H9 (cell line): Measurements from ENCODE around the gene FJX1. TPM values are rescaled to one million over a fixed set of nuclear protein-coding genes. Genes with fewer than 3 reads are reported as not detected.

ENCODE experiments used
- DNase-seq: peaks from one replicate; pipeline ENCODE4 v3.0.0-alpha.2; 2017
- H2AFZ ChIP-seq: one replicate; pipeline ENCODE4 v1.6.1; 2013; ENCODE audit warnings: mild to moderate bottlenecking, low read length, control low read depth, moderate library complexity
- H2AK5ac ChIP-seq: 2 replicates; pipeline ENCODE4 v1.6.1; 2013; ENCODE audit warnings: low read length, control low read depth, mixed read lengths; ENCODE audit not compliant: insufficient read length
- H2BK120ac ChIP-seq: one replicate; pipeline ENCODE4 v1.6.1; 2013; ENCODE audit warnings: low read depth, mild to moderate bottlenecking, low read length, control low read depth, inconsistent platforms; ENCODE audit not compliant: poor library complexity, severe bottlenecking
- H2BK12ac ChIP-seq: 2 replicates; pipeline ENCODE4 v1.6.1; 2013; ENCODE audit warnings: low read length, control low read depth, mixed read lengths, low read depth; ENCODE audit not compliant: insufficient read length
- H2BK15ac ChIP-seq: 2 replicates; pipeline ENCODE4 v1.6.1; 2013; ENCODE audit warnings: low read depth, low read length, control low read depth
- H2BK20ac ChIP-seq: one replicate; pipeline ENCODE4 v1.6.1; 2013; ENCODE audit warnings: low read depth, mild to moderate bottlenecking, low read length, control low read depth, inconsistent platforms; ENCODE audit not compliant: poor library complexity, severe bottlenecking
- H2BK5ac ChIP-seq: 2 replicates; pipeline ENCODE4 v1.6.1; 2013; ENCODE audit warnings: low read length, control low read depth, mixed read lengths; ENCODE audit not compliant: insufficient read length
- H3K14ac ChIP-seq: 2 replicates; pipeline ENCODE4 v1.6.1; 2013; ENCODE audit warnings: low read length, control low read depth; ENCODE audit not compliant: insufficient read depth
- H3K18ac ChIP-seq: 2 replicates; pipeline ENCODE4 v1.6.1; 2013; ENCODE audit warnings: low read depth, mild to moderate bottlenecking, mixed read lengths, low read length, control low read depth; ENCODE audit not compliant: insufficient read length
- H3K23ac ChIP-seq: 2 replicates; pipeline ENCODE4 v1.6.1; 2013; ENCODE audit warnings: low read length, control low read depth, mixed read lengths, low read depth; ENCODE audit not compliant: insufficient read length
- H3K23me2 ChIP-seq: 2 replicates; pipeline ENCODE4 v1.6.1; 2013; ENCODE audit warnings: low read depth, mild to moderate bottlenecking, mixed read lengths, low read length, control low read depth; ENCODE audit not compliant: insufficient read length, poor library complexity, severe bottlenecking
- H3K27ac ChIP-seq: 2 replicates; pipeline ENCODE4 v1.5.1; 2013; ENCODE audit warnings: low read length, control low read depth, mixed read lengths, low read depth; ENCODE audit not compliant: insufficient read length
- H3K27me3 ChIP-seq: 2 replicates; pipeline ENCODE4 v1.6.1; 2013; ENCODE audit warnings: low read length, control low read depth, inconsistent platforms; ENCODE audit not compliant: insufficient read depth
- H3K4ac ChIP-seq: 2 replicates; pipeline ENCODE4 v1.6.1; 2013; ENCODE audit warnings: low read depth, mild to moderate bottlenecking, control low read depth, inconsistent platforms, low read length, moderate library complexity
- H3K4me1 ChIP-seq: 2 replicates; pipeline ENCODE4 v1.6.1; 2013; ENCODE audit warnings: low read length, control low read depth, inconsistent platforms; ENCODE audit not compliant: insufficient read depth
- H3K4me2 ChIP-seq: 2 replicates; pipeline ENCODE4 v1.6.1; 2013; ENCODE audit warnings: low read length, control low read depth, mixed read lengths; ENCODE audit not compliant: insufficient read length, insufficient read depth
- H3K56ac ChIP-seq: 2 replicates; pipeline ENCODE4 v1.6.1; 2013; ENCODE audit warnings: low read depth, mild to moderate bottlenecking, mixed read lengths, low read length, control low read depth; ENCODE audit not compliant: insufficient read length
- H3K79me1 ChIP-seq: 2 replicates; pipeline ENCODE4 v1.6.1; 2013; ENCODE audit warnings: low read depth, mild to moderate bottlenecking, moderate library complexity, low read length, control low read depth, inconsistent platforms; ENCODE audit not compliant: insufficient read depth, poor library complexity, severe bottlenecking
- H3K79me2 ChIP-seq: 2 replicates; pipeline ENCODE4 v1.6.1; 2013; ENCODE audit warnings: low read length, control low read depth, inconsistent platforms; ENCODE audit not compliant: insufficient read depth
- H3K9ac ChIP-seq: 2 replicates; pipeline ENCODE4 v1.6.1; 2013; ENCODE audit warnings: low read length, control low read depth, mixed read lengths; ENCODE audit not compliant: insufficient read length; ENCODE audit errors: extremely low read depth
- H3K9me3 ChIP-seq: one replicate; pipeline ENCODE4 v1.6.1; 2013; ENCODE audit warnings: low read depth, low read length, inconsistent platforms; ENCODE audit not compliant: control insufficient read depth
- H3T11ph ChIP-seq: one replicate; pipeline ENCODE4 v1.6.1; 2013; ENCODE audit warnings: mild to moderate bottlenecking, low read length, control low read depth, inconsistent platforms
- H4K20me1 ChIP-seq: one replicate; pipeline ENCODE4 v1.6.1; 2013; ENCODE audit not compliant: control insufficient read depth, insufficient read length, insufficient read depth
- H4K5ac ChIP-seq: 2 replicates; pipeline ENCODE4 v1.6.1; 2013; ENCODE audit warnings: low read depth, mild to moderate bottlenecking, mixed read lengths, low read length, control low read depth; ENCODE audit not compliant: insufficient read length
- H4K8ac ChIP-seq: replicated peaks from 2 replicates; pipeline ENCODE4 v1.6.1; 2013; ENCODE audit warnings: low read length, control low read depth, mixed read lengths, low read depth; ENCODE audit not compliant: insufficient read length
- H4K91ac ChIP-seq: 2 replicates; pipeline ENCODE4 v1.6.1; 2013; ENCODE audit warnings: low read depth, mild to moderate bottlenecking, moderate library complexity, mixed read lengths, low read length, control low read depth; ENCODE audit not compliant: insufficient read length
- H3K27ac Mint-ChIP-seq, 3 experiments: 2 replicates in 2 of 3; 3 replicates in 1 of 3; pipeline ENCODE4 v1.8.0; 2020 to 2021; ENCODE audit warnings: mixed read lengths in 3 of 3, mild to moderate bottlenecking in 1 of 3, moderate library complexity in 1 of 3
- H3K27me3 Mint-ChIP-seq: 2 replicates; pipeline ENCODE4 v1.8.0; 2021; ENCODE audit warnings: low read depth, mild to moderate bottlenecking, moderate library complexity, mixed read lengths
- H3K36me3 Mint-ChIP-seq, 3 experiments: 2 replicates in 2 of 3; 3 replicates in 1 of 3; pipeline ENCODE4 v1.8.0; 2020 to 2021; ENCODE audit warnings: low read depth in 3 of 3, mixed read lengths in 3 of 3; ENCODE audit not compliant: insufficient read depth in 1 of 3
- H3K4me1 Mint-ChIP-seq, 2 experiments: 2 replicates each; pipeline ENCODE4 v1.8.0; 2020; ENCODE audit warnings: mixed read lengths in 2 of 2
- H3K4me3 Mint-ChIP-seq, 2 experiments: 2 replicates in 1 of 2; 3 replicates in 1 of 2; pipeline ENCODE4 v1.8.0; 2020 to 2021; ENCODE audit warnings: mild to moderate bottlenecking in 2 of 2, mixed read lengths in 2 of 2, moderate library complexity in 1 of 2
- H3K9me3 Mint-ChIP-seq, 2 experiments: 2 replicates in 1 of 2; 3 replicates in 1 of 2; pipeline ENCODE4 v1.8.0; 2020; ENCODE audit warnings: mild to moderate bottlenecking in 2 of 2, mixed read lengths in 2 of 2, moderate library complexity in 1 of 2
- CTCF ChIP-seq: fragments of 200-600 bp; sonication (generic); conservative IDR thresholded peaks from 3 replicates; pipeline ENCODE4 v1.8.0; 2021; ENCODE audit warnings: antibody characterized with exemption, mild to moderate bottlenecking
- WGBS: extraction: QIAGEN DNeasy Blood & Tissue Kit; methylation state at CpG from one replicate; pipeline ENCODE4 v1.1.7; 2013; ENCODE audit warnings: missing lambda C conversion rate, low lambda C conversion rate, mixed read lengths; ENCODE audit not compliant: insufficient read length; ENCODE audit errors: extremely low coverage; 5-methylcytosine and 5-hydroxymethylcytosine counted together
- total RNA-seq: library from RNA; stranded (reverse); gene quantifications from 2 replicates; pipeline ENCODE4 v1.2.1, GENCODE V29; 2021

Gene FJX1
- total RNA-seq, 1 experiment from 2014 or later, result 11.5 TPM

DNA sequence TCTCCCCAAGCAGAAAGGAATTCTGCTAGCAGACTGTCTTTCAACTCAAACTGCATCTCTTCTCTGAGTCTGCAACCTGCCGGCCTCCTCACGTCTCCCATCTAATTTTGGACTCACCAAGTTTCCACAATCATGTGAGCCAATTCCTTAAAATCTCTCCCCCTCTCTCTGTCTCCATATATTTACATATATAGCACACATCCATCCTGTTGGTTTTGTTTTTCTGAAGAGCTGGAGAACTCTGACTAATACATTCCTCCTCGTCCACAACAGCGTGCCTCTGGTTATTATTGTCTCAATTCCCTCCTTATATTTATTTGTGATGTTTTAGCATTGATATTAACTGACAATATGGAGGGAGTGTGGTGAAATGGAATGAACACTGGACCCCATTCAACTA, 29.6 kb upstream of the FJX1 start:
- Mint-ChIP-seq H3K36me3 (no peaks in the 10 kb centered on the region), H3K9me3 (no peaks in the 10 kb centered on the region), H3K4me3 (no peak overlapping the region), H3K27me3 (peaks cover 7% of the 10 kb centered on the region), H3K4me1 (peaks cover 7% of the 10 kb centered on the region in 2 experiments; a peak in 3 of 4 replicates), H3K27ac (no peak overlapping the region)
- Histone ChIP-seq H4K91ac (no peak overlapping the region), H4K20me1 (no peaks in the 10 kb centered on the region), H4K8ac (no peak overlapping the region), H3K27ac (no peak overlapping the region), H4K5ac (no peak overlapping the region), H2BK20ac (no peak overlapping the region), H2BK120ac (no peak overlapping the region), H3K79me2 (no peaks in the 10 kb centered on the region), H3K56ac (no peak overlapping the region), H3K4ac (no peak overlapping the region), H3K9me3 (no peaks in the 10 kb centered on the region), H3K23me2 (no peaks in the 10 kb centered on the region), H3K79me1 (no peaks in the 10 kb centered on the region), H2AK5ac (no peak overlapping the region), H2BK15ac (no peak overlapping the region), H3K4me2 (no peak overlapping the region), H3T11ph (no peak overlapping the region), H2BK12ac (no peak overlapping the region), H3K27me3 (no peaks in the 10 kb centered on the region), H3K14ac (no peak overlapping the region), H2BK5ac (no peak overlapping the region), H3K4me1 (no peaks in the 10 kb centered on the region), H3K23ac (no peak overlapping the region), H3K9ac (no peak overlapping the region), H2AFZ (no peak overlapping the region), H3K18ac (no peak overlapping the region)
- WGBS, result no CpG with 5 or more reads among the region's 4 CpGs
- TF ChIP-seq CTCF, result no peak
- no peak for DNase-seq
